A673 (cell line): ENCODE data around the gene ACOT7.

Source experiments
- EZH2 ChIP-seq: fragments of 200-600 bp; sonication (generic); IDR thresholded peaks from 2 replicates; pipeline ENCODE4 v1.6.1; 2017; ENCODE audit warnings: borderline replicate concordance, low read depth, mild to moderate bottlenecking, mixed read lengths, antibody characterized with exemption, low read length; ENCODE audit not compliant: poor library complexity, severe bottlenecking
- TF ChIP-seq, protein P1 (sequence below): fragments of 300-800, 200-600 bp; sonication (generic); conservative IDR thresholded peaks from 2 replicates; pipeline ENCODE4 v1.5.1; 2017; ENCODE audit warnings: low read depth, mild to moderate bottlenecking, antibody characterized with exemption, low read length, moderate library complexity, mixed read lengths

GRCh38 chr1:6361124-6361775 lies 32.3 kb downstream of the ACOT7 start:
- TF ChIP-seq, protein P1, sequence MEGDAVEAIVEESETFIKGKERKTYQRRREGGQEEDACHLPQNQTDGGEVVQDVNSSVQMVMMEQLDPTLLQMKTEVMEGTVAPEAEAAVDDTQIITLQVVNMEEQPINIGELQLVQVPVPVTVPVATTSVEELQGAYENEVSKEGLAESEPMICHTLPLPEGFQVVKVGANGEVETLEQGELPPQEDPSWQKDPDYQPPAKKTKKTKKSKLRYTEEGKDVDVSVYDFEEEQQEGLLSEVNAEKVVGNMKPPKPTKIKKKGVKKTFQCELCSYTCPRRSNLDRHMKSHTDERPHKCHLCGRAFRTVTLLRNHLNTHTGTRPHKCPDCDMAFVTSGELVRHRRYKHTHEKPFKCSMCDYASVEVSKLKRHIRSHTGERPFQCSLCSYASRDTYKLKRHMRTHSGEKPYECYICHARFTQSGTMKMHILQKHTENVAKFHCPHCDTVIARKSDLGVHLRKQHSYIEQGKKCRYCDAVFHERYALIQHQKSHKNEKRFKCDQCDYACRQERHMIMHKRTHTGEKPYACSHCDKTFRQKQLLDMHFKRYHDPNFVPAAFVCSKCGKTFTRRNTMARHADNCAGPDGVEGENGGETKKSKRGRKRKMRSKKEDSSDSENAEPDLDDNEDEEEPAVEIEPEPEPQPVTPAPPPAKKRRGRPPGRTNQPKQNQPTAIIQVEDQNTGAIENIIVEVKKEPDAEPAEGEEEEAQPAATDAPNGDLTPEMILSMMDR: no peak
- TF ChIP-seq EZH2: no peak
